ENCODE results near the gene KLK12.

Gene KLK12

GRCh38 chr19:51034704-51035103 is at the start of gene KLK12:
Gene KLK12, minus strand, starts transcription at chr19:51035002. Its CDS starts 381 bp downstream, at chr19:51034621.
- H3K4me3 Mint-ChIP-seq: no peak within 1 kb of the TSS
- no peak within 1 kb of the TSS for H3K27ac Mint-ChIP-seq
- H3K4me1 Mint-ChIP-seq: no peaks in the 10 kb centered on the region
- peaks cover 4% of the 10 kb centered on the region for H3K36me3 Mint-ChIP-seq
- H3K9me3 Mint-ChIP-seq: no peaks in the 10 kb centered on the region
- no peak for DNase-seq (ENCODE audit: low spot score in 2 of 2)
- no peak for ATAC-seq

- no peak for ATAC-seq
- DNase-seq (ENCODE audit: low spot score in 2 of 2): no peak
- no peaks in the 10 kb centered on the region for H3K36me3 Mint-ChIP-seq
- no peak overlapping the region for H3K27ac Mint-ChIP-seq
- peaks cover 12% of the 10 kb centered on the region for H3K4me1 Mint-ChIP-seq
- no peaks in the 10 kb centered on the region for H3K9me3 Mint-ChIP-seq
- no peak overlapping the region for H3K4me3 Mint-ChIP-seq
These were observed 49.7 kb upstream of the KLK12 start for GRCh38 chr19:51084505-51084904.

GRCh38 chr19:51083783-51084182 is 49.0 kb upstream of the KLK12 start:
- H3K36me3 Mint-ChIP-seq: no peaks in the 10 kb centered on the region
- no peak for DNase-seq (ENCODE audit: low spot score in 2 of 2)

GRCh38 chr19:51083181-51083580 is 48.4 kb upstream of the KLK12 start:
- Mint-ChIP-seq H3K36me3 (no peaks in the 10 kb centered on the region), H3K9me3 (no peaks in the 10 kb centered on the region), H3K4me1 (peaks cover 12% of the 10 kb centered on the region), H3K4me3 (no peak overlapping the region), H3K27ac (no peak overlapping the region)
- DNase-seq (ENCODE audit: low spot score in 2 of 2): no peak
- no peak for ATAC-seq

More at GRCh38 chr19:51083783-51084182, 49.0 kb upstream of the KLK12 start:
- Mint-ChIP-seq H3K9me3 (no peaks in the 10 kb centered on the region), H3K27ac (no peak overlapping the region), H3K4me1 (peaks cover 12% of the 10 kb centered on the region), H3K4me3 (no peak overlapping the region)
- ATAC-seq: no peak

- ATAC-seq (no peak), DNase-seq (ENCODE audit: low spot score in 2 of 2) (no peak)
- Mint-ChIP-seq H3K4me3 (no peak within 1 kb of the TSS), H3K27ac (no peak within 1 kb of the TSS), H3K36me3 (no peaks in the 10 kb centered on the region), H3K9me3 (no peaks in the 10 kb centered on the region), H3K4me1 (peaks cover 12% of the 10 kb centered on the region)
These were observed 47.8 kb upstream of the KLK12 start, which contains the start of gene KLK14 for GRCh38 chr19:51082611-51083010. Gene KLK14, minus strand, starts transcription at chr19:51082887. Its CDS starts 273 bp downstream, at chr19:51082614.

- ATAC-seq (no peak), DNase-seq (ENCODE audit: low spot score in 2 of 2) (no peak)
- Mint-ChIP-seq H3K4me1 (peaks cover 12% of the 10 kb centered on the region), H3K27ac (no peak overlapping the region), H3K36me3 (no peaks in the 10 kb centered on the region), H3K4me3 (no peak overlapping the region), H3K9me3 (no peaks in the 10 kb centered on the region)
These were observed 46.7 kb upstream of the KLK12 start for GRCh38 chr19:51081476-51081875.

- no peak for DNase-seq (ENCODE audit: low spot score in 2 of 2)
- no peak overlapping the region for H3K27ac Mint-ChIP-seq
- ATAC-seq: no peak
- no peak overlapping the region for H3K4me3 Mint-ChIP-seq
- no peaks in the 10 kb centered on the region for H3K9me3 Mint-ChIP-seq
- H3K36me3 Mint-ChIP-seq: no peaks in the 10 kb centered on the region
- H3K4me1 Mint-ChIP-seq: peaks cover 12% of the 10 kb centered on the region
These were observed 44.8 kb upstream of the KLK12 start for GRCh38 chr19:51079481-51080110.

- Mint-ChIP-seq H3K9me3 (peaks cover 4% of the 10 kb centered on the region), H3K36me3 (no peaks in the 10 kb centered on the region), H3K4me1 (peaks cover 7% of the 10 kb centered on the region), H3K4me3 (no peak overlapping the region), H3K27ac (no peak overlapping the region)
- no peak for DNase-seq (ENCODE audit: low spot score in 2 of 2)
- no peak for ATAC-seq
These were observed 43.9 kb upstream of the KLK12 start for GRCh38 chr19:51078731-51079130.

GRCh38 chr19:51078104-51078503 is 43.3 kb upstream of the KLK12 start:
- H3K27ac Mint-ChIP-seq: no peak overlapping the region
- no peak overlapping the region for H3K4me3 Mint-ChIP-seq
- H3K9me3 Mint-ChIP-seq: peaks cover 4% of the 10 kb centered on the region
- peaks cover 1% of the 10 kb centered on the region for H3K4me1 Mint-ChIP-seq
- ATAC-seq (no peak), DNase-seq (ENCODE audit: low spot score in 2 of 2) (no peak)
- H3K36me3 Mint-ChIP-seq: no peaks in the 10 kb centered on the region

- Mint-ChIP-seq H3K27ac (no peak overlapping the region), H3K36me3 (no peaks in the 10 kb centered on the region), H3K4me1 (no peaks in the 10 kb centered on the region), H3K9me3 (peaks cover 4% of the 10 kb centered on the region), H3K4me3 (no peak overlapping the region)
- ATAC-seq (no peak), DNase-seq (ENCODE audit: low spot score in 2 of 2) (no peak)
These were observed 41.9 kb upstream of the KLK12 start for GRCh38 chr19:51076631-51077213.

GRCh38 chr19:51075998-51076397 is 41.2 kb upstream of the KLK12 start:
- no peak for ATAC-seq
- H3K4me1 Mint-ChIP-seq: no peaks in the 10 kb centered on the region
- no peak for DNase-seq (ENCODE audit: low spot score in 2 of 2)
- H3K36me3 Mint-ChIP-seq: no peaks in the 10 kb centered on the region
- H3K9me3 Mint-ChIP-seq: peaks cover 4% of the 10 kb centered on the region
- no peak overlapping the region for H3K27ac Mint-ChIP-seq
- no peak overlapping the region for H3K4me3 Mint-ChIP-seq

GRCh38 chr19:51071095-51071405 is 36.2 kb upstream of the KLK12 start:
- H3K4me1 Mint-ChIP-seq: no peaks in the 10 kb centered on the region
- peaks cover 4% of the 10 kb centered on the region for H3K9me3 Mint-ChIP-seq
- DNase-seq (ENCODE audit: low spot score in 2 of 2): no peak
- H3K36me3 Mint-ChIP-seq: no peaks in the 10 kb centered on the region
- no peak for ATAC-seq
- no peak overlapping the region for H3K27ac Mint-ChIP-seq
- H3K4me3 Mint-ChIP-seq: no peak overlapping the region

- Mint-ChIP-seq H3K27ac (no peak overlapping the region), H3K4me1 (no peaks in the 10 kb centered on the region), H3K36me3 (no peaks in the 10 kb centered on the region), H3K4me3 (no peak overlapping the region), H3K9me3 (peaks cover 4% of the 10 kb centered on the region)
- DNase-seq (ENCODE audit: low spot score in 2 of 2) (no peak), ATAC-seq (no peak)
These were observed 35.7 kb upstream of the KLK12 start for GRCh38 chr19:51070334-51071094.

GRCh38 chr19:51066393-51067186 is 31.8 kb upstream of the KLK12 start:
- H3K9me3 Mint-ChIP-seq: no peaks in the 10 kb centered on the region
- no peak overlapping the region for H3K4me3 Mint-ChIP-seq
- ATAC-seq (no peak), DNase-seq (ENCODE audit: low spot score in 2 of 2) (no peak)
- H3K27ac Mint-ChIP-seq: no peak overlapping the region
- no peaks in the 10 kb centered on the region for H3K36me3 Mint-ChIP-seq
- no peaks in the 10 kb centered on the region for H3K4me1 Mint-ChIP-seq

- no peaks in the 10 kb centered on the region for H3K36me3 Mint-ChIP-seq
- ATAC-seq (no peak), DNase-seq (ENCODE audit: low spot score in 2 of 2) (no peak)
- H3K4me3 Mint-ChIP-seq: peak overlapping the region; percentile 20
- H3K9me3 Mint-ChIP-seq: no peaks in the 10 kb centered on the region
- H3K4me1 Mint-ChIP-seq: no peaks in the 10 kb centered on the region
- H3K27ac Mint-ChIP-seq: no peak overlapping the region
These were observed 30.6 kb upstream of the KLK12 start for GRCh38 chr19:51065221-51065960.
